Heart right ventricle (tissue), 16 donors: Measurements from ENCODE around the gene SENP5. TPM values are rescaled to one million over a fixed set of nuclear protein-coding genes. Genes with fewer than 3 reads are reported as not detected.

ENCODE experiments used
- ATAC-seq, 8 donors: fragments of 200-7000 bp; cut with Tn5 transposase; one replicate each; pipeline ENCODE4 v1.9.1; 2020; ENCODE audit warnings: mild to moderate bottlenecking in 8 of 8, moderate library complexity in 8 of 8, moderate number of reproducible peaks in 1 of 8
- DNase-seq, 2 donors: peaks; one replicate each; pipeline ENCODE4 v3.0.0-alpha.2; 2020
- H3K27ac ChIP-seq, 10 donors: fragments of 200-600 bp; sonication (generic) in 2 of 10; one replicate each; pipeline versions ENCODE4 v1.5.0 to v1.8.0; 2020 to 2022; ENCODE audit warnings: mild to moderate bottlenecking in 3 of 10
- H3K27me3 ChIP-seq, 7 donors: fragments of 200-600 bp; one replicate each; pipeline ENCODE4 v1.8.0; 2021 to 2022; ENCODE audit warnings: mild to moderate bottlenecking in 2 of 7
- H3K36me3 ChIP-seq, 9 donors: fragments of 200-600 bp; sonication (generic) in 1 of 9; one replicate each; pipeline versions ENCODE4 v1.5.0 to v1.8.0; 2020 to 2022; ENCODE audit warnings: mild to moderate bottlenecking in 2 of 9
- H3K4me1 ChIP-seq, 9 donors: fragments of 200-600 bp; sonication (generic) in 1 of 9; one replicate each; pipeline versions ENCODE4 v1.5.0 to v1.8.0; 2020 to 2022; ENCODE audit warnings: mild to moderate bottlenecking in 4 of 9
- H3K4me3 ChIP-seq, 10 donors: fragments of 200-600 bp; sonication (generic) in 2 of 10; one replicate each; pipeline versions ENCODE4 v1.5.0 to v1.8.0; 2020 to 2022; ENCODE audit warnings: mild to moderate bottlenecking in 7 of 10, moderate library complexity in 2 of 10
- H3K9me3 ChIP-seq, 11 donors: fragments of 200-600 bp in 10 of 11; sonication (generic) in 2 of 11; one replicate each; pipeline versions ENCODE4 v1.5.0 to v1.8.0; 2013 to 2022; ENCODE audit warnings: mild to moderate bottlenecking in 2 of 11, control low read depth in 1 of 11, moderate library complexity in 1 of 11
- CTCF ChIP-seq, 9 donors: fragments of 200-600 bp; sonication (generic) in 2 of 9; IDR thresholded peaks; one replicate each; pipeline versions ENCODE4 v1.5.0 to v1.8.0; 2021 to 2022; ENCODE audit warnings: antibody characterized with exemption in 9 of 9, mild to moderate bottlenecking in 5 of 9, moderate library complexity in 1 of 9
- WGBS, 2 donors: extraction: QIAGEN DNeasy Blood & Tissue Kit; methylation state at CpG; one replicate each; pipeline ENCODE4 v1.1.7; 2013; ENCODE audit warnings: inconsistent platforms in 1 of 2; 5-methylcytosine and 5-hydroxymethylcytosine counted together
- intact Hi-C, 10 donors: fragments of 100-400 bp; cut with DNase I; formaldehyde crosslinking; loops; one replicate each; pipeline versions ENCODE4 v1.11.1 to v1.14.2; 2022
- polyA plus RNA-seq, 2 donors: library from polyadenylated mRNA; stranded (reverse); fragments of 200-250 nt; gene quantifications; one replicate each; pipeline ENCODE4 v1.2.3, GENCODE V29; 2013
- total RNA-seq, 10 donors: library from RNA; stranded (reverse); fragmentation: NEBNext Ultra II Directional in 3 of 10; extraction: Animal tissue kit (Norgen Biotek cat#: 25700) in 3 of 10; gene quantifications; one replicate each; pipeline versions ENCODE4 v1.2.1 to v1.2.4, GENCODE V29; 2021 to 2023
- donor health status: Arrhythmogenic right ventricular cardiomyopathy.
- donor health status: ischemic (EF 13 %, LVEDD 7.1; RV severe dilation, severe dysfunction).
- donor health status: healthy with polysubstance abuse.
- donor health status: DM: no; HTN: yes; CAD: no.
- donor health status: DM: no; HTN: no; CAD: no.
- donor health status: ischemic (EF 25% LVEDD 6.9; RV normal size, moderate dysfunction).
- donor health status: ischemic (EF 25% LVEDD 5.7; RV mildly dilated, moderate dysfunction).
- donor health status: healthy.
- donor health status: DM: yes; HTN: yes; CAD: no.
- donor health status: Ischemic cardiomyopathy.
- donor health status: ischemic (EF 35%, LVEDD 5.7; RV mildly dilated, moderate dysfunction).
- donor health status: nonischemic (EF 11% LVEDD 7.7; RV severe dilation, severe dysfunction).
- donor health status: DM: yes; HTN: yes; CAD: no.
- donor health status: PGD.
- donor health status: ischemic (EF 29% LVEDD 5.4; RV normal size, mild dysfunction).
- donor health status: nonischemic (EF 23%, LVEDD 6.1; RV moderate dilation, normal function).

Gene SENP5
- total and polyA plus RNA-seq, 12 donors: 5.8 to 24.9 (median 20.3) TPM

- intact Hi-C loops: loop anchor here in 4 of 10 donors (5.0 to 10.0 kb wide), 3 partner anchors 209 to 371 kb away; no protein-coding TSS in a partner anchor
- no peak overlapping the region for H3K4me3 ChIP-seq
- DNase-seq (no peak), ATAC-seq (no peak)
- WGBS, 2 donors: 65% methylated on average over 4 of the region's 4 CpGs
- no peaks in the 10 kb centered on the region for H3K27me3 ChIP-seq
- H3K27ac ChIP-seq: no peak overlapping the region
- H3K4me1 ChIP-seq: peaks cover 0 to 8% (median 0%) of the 10 kb centered on the region in 9 donors
- no peaks in the 10 kb centered on the region for H3K9me3 ChIP-seq
- no peak for TF ChIP-seq CTCF (IDR thresholded peaks at IDR 0.05)
- no peaks in the 10 kb centered on the region for H3K36me3 ChIP-seq
Observed at GRCh38 chr3:196975349-196975748, 107.6 kb downstream of the SENP5 start.

GRCh38 chr3:196976941-196977340 lies 109.2 kb downstream of the SENP5 start:
- peaks cover 0 to 8% (median 0%) of the 10 kb centered on the region in 9 donors for H3K4me1 ChIP-seq
- DNase-seq (no peak), ATAC-seq (no peak)
- no peak overlapping the region for H3K27ac ChIP-seq
- TF ChIP-seq CTCF (IDR thresholded peaks at IDR 0.05): no peak
- intact Hi-C loops: loop anchor here in 4 of 10 donors (5.0 to 10.0 kb wide), 3 partner anchors 208 to 372 kb away; no protein-coding TSS in a partner anchor
- 84 to 86% methylated on average over 11 of the region's 11 CpGs for WGBS, 2 donors
- no peaks in the 10 kb centered on the region for H3K36me3 ChIP-seq
- H3K27me3 ChIP-seq: no peaks in the 10 kb centered on the region
- no peak overlapping the region for H3K4me3 ChIP-seq
- no peaks in the 10 kb centered on the region for H3K9me3 ChIP-seq

- no peak overlapping the region for H3K4me3 ChIP-seq
- H3K4me1 ChIP-seq: peaks cover 0 to 8% (median 0%) of the 10 kb centered on the region in 9 donors
- no peak for TF ChIP-seq CTCF (IDR thresholded peaks at IDR 0.05)
- peak in 1 of 8 donors; percentile 37 for ATAC-seq
- intact Hi-C loops: loop anchor here in 5 of 10 donors (2.0 to 10.0 kb wide), 4 partner anchors 205 to 375 kb away; no protein-coding TSS in a partner anchor
- peaks cover 0 to under 1% (median 0%) of the 10 kb centered on the region in 7 donors for H3K27me3 ChIP-seq
- H3K27ac ChIP-seq: no peak overlapping the region
- DNase-seq: no peak
- no peaks in the 10 kb centered on the region for H3K36me3 ChIP-seq
- WGBS, 2 donors: 84 to 86% methylated on average over 10 of the region's 10 CpGs
- peaks cover 0 to 15% (median 0%) of the 10 kb centered on the region in 11 donors for H3K9me3 ChIP-seq
Observed at GRCh38 chr3:196979545-196979944, 111.8 kb downstream of the SENP5 start.

GRCh38 chr3:196981657-196982056 lies 113.9 kb downstream of the SENP5 start:
- Histone ChIP-seq H3K27ac (no peak overlapping the region), H3K4me1 (peaks cover 0 to 8% (median 0%) of the 10 kb centered on the region in 9 donors), H3K9me3 (peaks cover 0 to 15% (median 0%) of the 10 kb centered on the region in 11 donors), H3K4me3 (no peak overlapping the region), H3K36me3 (no peaks in the 10 kb centered on the region), H3K27me3 (peaks cover 0 to 5% (median 0%) of the 10 kb centered on the region in 7 donors)
- DNase-seq (no peak), ATAC-seq (no peak)
- 93 to 95% methylated on average over 13 of the region's 13 CpGs for WGBS, 2 donors
- intact Hi-C loops: loop anchor here in 2 of 10 donors (10.0 kb wide), 2 partner anchors 203 to 533 kb away; no protein-coding TSS in a partner anchor
- no peak for TF ChIP-seq CTCF (IDR thresholded peaks at IDR 0.05)
